Endothelial cell of umbilical vein (primary cell): Measurements from ENCODE around the gene LRP3. TPM values are rescaled to one million over a fixed set of nuclear protein-coding genes. Genes with fewer than 3 reads are reported as not detected.

Source experiments
- BruUV-seq: library from RNA; stranded (reverse); fragments of 400-500 nt; replicated peaks from 2 replicates; lab custom pipeline; 2021; lab: Mats Ljungman, UMichigan
- CTCF ChIA-PET: fragments of 300-600, 350-600 bp; sonication (Branson Sonifier 250); formaldehyde crosslinking; loops from one replicate; lab custom pipeline; 2021; ENCODE audit warnings: antibody characterized with exemption, inconsistent platforms; lab: Charles Lee
- POLR2A ChIA-PET: fragments of 300-600, 350-600 bp; sonication (Branson Sonifier 250); formaldehyde crosslinking; loops from one replicate; lab custom pipeline; 2021; ENCODE audit warnings: antibody characterized with exemption, inconsistent platforms; lab: Charles Lee
- DNase-seq: peaks from one replicate; pipeline ENCODE4 v3.0.0-alpha.2; 2011; ENCODE audit warnings: low read depth, low spot score
- FAIRE-seq: peaks from 2 replicates; lab custom pipeline; 2011; peaks lifted over from hg19 to GRCh38; lab: Jason Lieb, UNC
- H2AFZ ChIP-seq: 2 replicates; pipeline ENCODE4 v1.6.0; 2012; ENCODE audit warnings: low read depth, low read length, control low read depth, inconsistent platforms
- H3K27ac ChIP-seq: 2 replicates; pipeline ENCODE4 v1.5.1; 2011; ENCODE audit warnings: low read depth, mild to moderate bottlenecking, control low read depth, low read length, moderate library complexity; ENCODE audit not compliant: insufficient read depth
- H3K27me3 ChIP-seq, 2 experiments: 2 replicates each; pipeline versions ENCODE4 v1.6.0 to v1.6.1; 2011; ENCODE audit warnings: low read length in 2 of 2, mixed read lengths in 1 of 2; ENCODE audit not compliant: control insufficient read depth in 2 of 2, insufficient read depth in 2 of 2
- H3K36me3 ChIP-seq, 2 experiments: 2 replicates in 1 of 2; 3 replicates in 1 of 2; pipeline ENCODE4 v1.5.1; 2011; ENCODE audit warnings: low read length in 2 of 2, mild to moderate bottlenecking in 1 of 2, moderate library complexity in 1 of 2; ENCODE audit not compliant: control insufficient read depth in 2 of 2, insufficient read depth in 2 of 2; ENCODE audit errors: extremely low read depth in 1 of 2
- H3K4me1 ChIP-seq: 3 replicates; pipeline ENCODE4 v1.5.1; 2011; ENCODE audit warnings: mild to moderate bottlenecking, low read length; ENCODE audit not compliant: control insufficient read depth, insufficient read depth; ENCODE audit errors: extremely low read depth
- H3K4me2 ChIP-seq: 2 replicates; pipeline ENCODE4 v1.6.1; 2011; ENCODE audit warnings: low read length, control low read depth, mixed read lengths; ENCODE audit not compliant: insufficient read depth
- H3K4me3 ChIP-seq, 3 experiments: fragments of 200-600 bp in 1 of 3; sonication (generic), shearing (Covaris generic) in 1 of 3; replicated peaks in 1 of 3; 2 replicates each; pipeline ENCODE4 v1.5.1; 2011 to 2016; ENCODE audit warnings: control low read depth in 3 of 3, low read length in 3 of 3, mild to moderate bottlenecking in 2 of 3, inconsistent platforms in 1 of 3, low read depth in 1 of 3, moderate library complexity in 1 of 3; ENCODE audit not compliant: insufficient read depth in 1 of 3
- H3K79me2 ChIP-seq: 2 replicates; pipeline ENCODE4 v1.6.0; 2012; ENCODE audit warnings: low read length, inconsistent platforms; ENCODE audit not compliant: control insufficient read depth, insufficient read depth
- H3K9ac ChIP-seq: replicated peaks from 2 replicates; pipeline ENCODE3; 2011; ENCODE audit warnings: low read length, control low read depth; ENCODE audit not compliant: insufficient read depth; ENCODE audit errors: extremely low read depth
- H3K9me1 ChIP-seq: replicated peaks from 3 replicates; pipeline ENCODE4 v1.6.0; 2011; ENCODE audit warnings: mild to moderate bottlenecking, low read length; ENCODE audit not compliant: control insufficient read depth, insufficient read depth; ENCODE audit errors: extremely low read depth
- H3K9me3 ChIP-seq: replicated peaks from 2 replicates; pipeline ENCODE4 v1.5.1; 2012; ENCODE audit warnings: low read length, inconsistent platforms; ENCODE audit not compliant: control insufficient read depth, insufficient read depth
- H4K20me1 ChIP-seq: replicated peaks from 2 replicates; pipeline ENCODE3; 2011; ENCODE audit warnings: mild to moderate bottlenecking, low read length; ENCODE audit not compliant: control insufficient read depth, insufficient read depth; ENCODE audit errors: extremely low read depth
- CTCF ChIP-seq, 2 donors: IDR thresholded peaks; 1 replicate in 1 of 2; 2 replicates in 1 of 2; pipeline ENCODE4 v1.5.1; 2011; ENCODE audit warnings: low read length in 2 of 2, mild to moderate bottlenecking in 2 of 2, moderate library complexity in 2 of 2, control low read depth in 1 of 2, inconsistent platforms in 1 of 2, low read depth in 1 of 2; ENCODE audit not compliant: insufficient read depth in 1 of 2; ENCODE audit errors: extremely low read depth in 1 of 2
- EZH2 ChIP-seq: IDR thresholded peaks from 2 replicates; pipeline ENCODE4 v1.6.1; 2012; ENCODE audit warnings: borderline replicate concordance, low read depth, mild to moderate bottlenecking, moderate library complexity, low read length, inconsistent platforms; ENCODE audit not compliant: severe bottlenecking
- FOS ChIP-seq: IDR thresholded peaks from 2 replicates; pipeline ENCODE4 v1.6.1; 2011; ENCODE audit warnings: mild to moderate bottlenecking, low read length, moderate library complexity, borderline replicate concordance; ENCODE audit not compliant: insufficient read depth
- GATA2 ChIP-seq: IDR thresholded peaks from 2 replicates; pipeline ENCODE4 v1.7.0; 2011; ENCODE audit warnings: low read depth, mild to moderate bottlenecking, moderate library complexity, mixed read lengths, low read length; ENCODE audit not compliant: insufficient read length, insufficient read depth
- JUN ChIP-seq: IDR thresholded peaks from 2 replicates; pipeline ENCODE4 v1.6.1; 2011; ENCODE audit warnings: borderline replicate concordance, low read depth; ENCODE audit not compliant: insufficient read length, insufficient read depth
- MAX ChIP-seq: IDR thresholded peaks from 2 replicates; pipeline ENCODE4 v1.6.1; 2011; ENCODE audit not compliant: insufficient read depth, insufficient read length
- MYC ChIP-seq: IDR thresholded peaks from one replicate; pipeline ENCODE4 v1.6.1; 2011; ENCODE audit warnings: mild to moderate bottlenecking, low read depth, low read length
- POLR2A ChIP-seq: IDR thresholded peaks from 2 replicates; pipeline ENCODE4 v1.6.1; 2012; ENCODE audit warnings: low read depth, mild to moderate bottlenecking, control low read depth, low read length
- POLR2AphosphoS5 ChIP-seq: IDR thresholded peaks from 2 replicates; pipeline ENCODE4 v1.6.1; 2012; ENCODE audit warnings: low read depth, mild to moderate bottlenecking, control low read depth, low read length, moderate library complexity; ENCODE audit not compliant: insufficient read depth
- dilution Hi-C: fragments of 300-500 bp; cut with MboI; formaldehyde crosslinking; loops from one replicate; pipeline ENCODE4 v1.15.0; 2019; ENCODE audit warnings: low sequenced_read_pairs; ENCODE audit not compliant: extremely low pct_ligation_motif_present
- intact Hi-C: fragments of 100-400 bp; cut with micrococcal nuclease; formaldehyde crosslinking; loops from one replicate; pipeline ENCODE4 v1.10.0; 2022
- polyA plus RNA-seq, 4 experiments: library from polyadenylated mRNA; depleted of rRNA in 3 of 4; stranded (reverse) in 3 of 4; unstranded in 1 of 4; fragments of >200 nt; gene quantifications; 2 replicates each; pipeline versions ENCODE4 v1.2.1 to v1.2.3, GENCODE V29; 2011 to 2012; ENCODE audit warnings: missing spikeins in 1 of 4
- total RNA-seq: library from RNA; stranded (reverse); gene quantifications from 2 replicates; pipeline ENCODE4 v1.2.3, GENCODE V29; 2021

LRP3 gene
- total and polyA plus RNA-seq, 2 donors (not counting 3 experiments of a cell fraction or from before 2014, with no cell fraction given) = 14.3 to 19.4 TPM

- Histone ChIP-seq H4K20me1 (no peaks in the 10 kb centered on the region), H3K27me3 (no peaks in the 10 kb centered on the region), H3K4me1 (no peaks in the 10 kb centered on the region), H3K9me1 (no peaks in the 10 kb centered on the region), H3K9ac (no peak overlapping the region), H3K27ac (no peak overlapping the region), H3K4me2 (no peak overlapping the region), H3K4me3 (no peak overlapping the region), H2AFZ (no peak overlapping the region), H3K36me3 (no peaks in the 10 kb centered on the region), H3K79me2 (no peaks in the 10 kb centered on the region), H3K9me3 (no peaks in the 10 kb centered on the region)
- dilution Hi-C loops (no loop called here), intact Hi-C loops (no loop called here)
- TF ChIP-seq MAX = no peak
- no peak for TF ChIP-seq JUN
- TF ChIP-seq POLR2A = no peak
- no peak for TF ChIP-seq MYC
- no peak for TF ChIP-seq EZH2
- TF ChIP-seq FOS = no peak
- TF ChIP-seq GATA2 = no peak
- no peak for TF ChIP-seq CTCF (IDR thresholded peaks at IDR 0.05; ENCODE audit: extremely low read depth in 1 of 2, insufficient read depth in 1 of 2, low read depth in 1 of 2, low read length in 2 of 2)
- no peak for TF ChIP-seq POLR2AphosphoS5
- ChIA-PET POLR2A (no interaction called here), CTCF (interaction anchor here (0.9 kb wide), 1 partner anchor 153 kb away, joined by 3 read pairs; no protein-coding TSS in a partner anchor)
- DNase-seq (no peak), FAIRE-seq (no peak)
- BruUV-seq = no TSS peak
These were observed 60.2 kb downstream of the LRP3 start for GRCh38 chr19:33254245-33254824.
